Sigmoid colon (tissue), 3 donors: ENCODE data around the gene ZNF25.

Source experiments
- POLR2A ChIP-seq, 2 donors: fragments of 450-650 bp; IDR thresholded peaks; one replicate each; pipeline ENCODE4 v1.6.1; 2016; ENCODE audit warnings: antibody characterized with exemption in 2 of 2, mild to moderate bottlenecking in 2 of 2, moderate library complexity in 2 of 2
- TF ChIP-seq, protein P1 (sequence below), 4 experiments: fragments of 450-650 bp in 3 of 4; fragments of 200-600 bp in 1 of 4; IDR thresholded peaks; one replicate each; pipeline ENCODE4 v1.5.1; 2016 to 2019; ENCODE audit warnings: antibody characterized with exemption in 4 of 4, mild to moderate bottlenecking in 3 of 4, moderate library complexity in 2 of 4

DNA sequence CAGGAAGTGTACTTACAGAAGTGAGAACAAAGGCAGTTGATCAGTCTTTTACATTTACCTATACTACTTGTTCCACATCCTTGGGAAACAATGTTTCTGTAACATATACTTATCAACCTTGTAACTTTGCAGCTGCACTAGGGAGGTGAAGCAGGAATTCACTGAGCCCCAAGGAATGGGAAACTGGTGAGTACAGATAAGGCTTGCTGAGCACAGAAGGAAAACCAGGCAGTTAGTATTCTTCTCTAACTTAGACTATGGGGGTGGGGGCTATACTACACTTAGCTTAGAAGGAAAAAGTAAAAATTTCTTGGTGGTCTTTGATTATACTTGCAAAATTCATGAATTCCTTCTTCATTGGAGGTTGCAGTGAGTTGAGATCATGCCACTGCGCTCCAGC lies 27.1 kb upstream of the ZNF25 start:
- TF ChIP-seq POLR2A (IDR thresholded peaks at IDR 0.05), result no peak
- TF ChIP-seq, protein P1, sequence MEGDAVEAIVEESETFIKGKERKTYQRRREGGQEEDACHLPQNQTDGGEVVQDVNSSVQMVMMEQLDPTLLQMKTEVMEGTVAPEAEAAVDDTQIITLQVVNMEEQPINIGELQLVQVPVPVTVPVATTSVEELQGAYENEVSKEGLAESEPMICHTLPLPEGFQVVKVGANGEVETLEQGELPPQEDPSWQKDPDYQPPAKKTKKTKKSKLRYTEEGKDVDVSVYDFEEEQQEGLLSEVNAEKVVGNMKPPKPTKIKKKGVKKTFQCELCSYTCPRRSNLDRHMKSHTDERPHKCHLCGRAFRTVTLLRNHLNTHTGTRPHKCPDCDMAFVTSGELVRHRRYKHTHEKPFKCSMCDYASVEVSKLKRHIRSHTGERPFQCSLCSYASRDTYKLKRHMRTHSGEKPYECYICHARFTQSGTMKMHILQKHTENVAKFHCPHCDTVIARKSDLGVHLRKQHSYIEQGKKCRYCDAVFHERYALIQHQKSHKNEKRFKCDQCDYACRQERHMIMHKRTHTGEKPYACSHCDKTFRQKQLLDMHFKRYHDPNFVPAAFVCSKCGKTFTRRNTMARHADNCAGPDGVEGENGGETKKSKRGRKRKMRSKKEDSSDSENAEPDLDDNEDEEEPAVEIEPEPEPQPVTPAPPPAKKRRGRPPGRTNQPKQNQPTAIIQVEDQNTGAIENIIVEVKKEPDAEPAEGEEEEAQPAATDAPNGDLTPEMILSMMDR (IDR thresholded peaks at IDR 0.05), result no peak
